ENCODE measurements around the gene NDE1.

The NDE1 gene

DNA sequence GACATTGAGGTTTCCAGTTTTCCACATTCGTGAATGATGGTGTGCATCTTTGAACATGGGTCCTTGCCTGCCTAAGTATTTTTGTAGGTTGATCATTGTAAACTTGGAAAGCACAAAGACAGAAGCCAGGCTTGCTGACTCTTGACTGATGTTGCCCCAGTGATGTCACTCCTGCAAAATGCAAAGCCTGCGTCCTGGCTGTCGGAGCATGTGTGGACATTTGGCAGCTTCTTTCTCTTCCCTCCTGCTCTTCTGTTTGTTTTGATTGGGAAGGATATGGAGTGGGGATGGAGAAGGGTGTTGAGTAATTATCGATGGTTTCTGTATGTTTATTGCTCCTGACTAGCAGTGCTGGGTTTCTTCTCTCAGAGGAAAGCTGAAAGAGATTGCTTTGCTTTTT lies 3.2 kb downstream of the NDE1 start:
- TF ChIP-seq TEAD4 (IDR thresholded peaks at IDR 0.05) = no peak
- no peak for TF ChIP-seq ZBTB7A (IDR thresholded peaks at IDR 0.05; ENCODE audit: low read depth)
- TF ChIP-seq CREB1 (IDR thresholded peaks at IDR 0.05; ENCODE audit: low read depth) = no peak
- no peak for TF ChIP-seq CEBPB (IDR thresholded peaks at IDR 0.05)
- TF ChIP-seq, protein P1, sequence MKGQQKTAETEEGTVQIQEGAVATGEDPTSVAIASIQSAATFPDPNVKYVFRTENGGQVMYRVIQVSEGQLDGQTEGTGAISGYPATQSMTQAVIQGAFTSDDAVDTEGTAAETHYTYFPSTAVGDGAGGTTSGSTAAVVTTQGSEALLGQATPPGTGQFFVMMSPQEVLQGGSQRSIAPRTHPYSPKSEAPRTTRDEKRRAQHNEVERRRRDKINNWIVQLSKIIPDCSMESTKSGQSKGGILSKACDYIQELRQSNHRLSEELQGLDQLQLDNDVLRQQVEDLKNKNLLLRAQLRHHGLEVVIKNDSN (IDR thresholded peaks at IDR 0.05) = no peak
- TF ChIP-seq EP300 (IDR thresholded peaks at IDR 0.05; ENCODE audit: borderline replicate concordance) = no peak
- TF ChIP-seq RAD21 (IDR thresholded peaks at IDR 0.05; ENCODE audit: low read depth) = no peak
- TF ChIP-seq, protein P2, sequence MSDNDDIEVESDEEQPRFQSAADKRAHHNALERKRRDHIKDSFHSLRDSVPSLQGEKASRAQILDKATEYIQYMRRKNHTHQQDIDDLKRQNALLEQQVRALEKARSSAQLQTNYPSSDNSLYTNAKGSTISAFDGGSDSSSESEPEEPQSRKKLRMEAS (IDR thresholded peaks at IDR 0.05) = no peak
- TF ChIP-seq, protein P3, sequence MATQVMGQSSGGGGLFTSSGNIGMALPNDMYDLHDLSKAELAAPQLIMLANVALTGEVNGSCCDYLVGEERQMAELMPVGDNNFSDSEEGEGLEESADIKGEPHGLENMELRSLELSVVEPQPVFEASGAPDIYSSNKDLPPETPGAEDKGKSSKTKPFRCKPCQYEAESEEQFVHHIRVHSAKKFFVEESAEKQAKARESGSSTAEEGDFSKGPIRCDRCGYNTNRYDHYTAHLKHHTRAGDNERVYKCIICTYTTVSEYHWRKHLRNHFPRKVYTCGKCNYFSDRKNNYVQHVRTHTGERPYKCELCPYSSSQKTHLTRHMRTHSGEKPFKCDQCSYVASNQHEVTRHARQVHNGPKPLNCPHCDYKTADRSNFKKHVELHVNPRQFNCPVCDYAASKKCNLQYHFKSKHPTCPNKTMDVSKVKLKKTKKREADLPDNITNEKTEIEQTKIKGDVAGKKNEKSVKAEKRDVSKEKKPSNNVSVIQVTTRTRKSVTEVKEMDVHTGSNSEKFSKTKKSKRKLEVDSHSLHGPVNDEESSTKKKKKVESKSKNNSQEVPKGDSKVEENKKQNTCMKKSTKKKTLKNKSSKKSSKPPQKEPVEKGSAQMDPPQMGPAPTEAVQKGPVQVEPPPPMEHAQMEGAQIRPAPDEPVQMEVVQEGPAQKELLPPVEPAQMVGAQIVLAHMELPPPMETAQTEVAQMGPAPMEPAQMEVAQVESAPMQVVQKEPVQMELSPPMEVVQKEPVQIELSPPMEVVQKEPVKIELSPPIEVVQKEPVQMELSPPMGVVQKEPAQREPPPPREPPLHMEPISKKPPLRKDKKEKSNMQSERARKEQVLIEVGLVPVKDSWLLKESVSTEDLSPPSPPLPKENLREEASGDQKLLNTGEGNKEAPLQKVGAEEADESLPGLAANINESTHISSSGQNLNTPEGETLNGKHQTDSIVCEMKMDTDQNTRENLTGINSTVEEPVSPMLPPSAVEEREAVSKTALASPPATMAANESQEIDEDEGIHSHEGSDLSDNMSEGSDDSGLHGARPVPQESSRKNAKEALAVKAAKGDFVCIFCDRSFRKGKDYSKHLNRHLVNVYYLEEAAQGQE (IDR thresholded peaks at IDR 0.05; ENCODE audit: low read depth) = no peak
- TF ChIP-seq TAF1 (IDR thresholded peaks at IDR 0.05; ENCODE audit: low read depth) = no peak
- no peak for TF ChIP-seq NFIC (IDR thresholded peaks at IDR 0.05)
- no peak for TF ChIP-seq YY1 (IDR thresholded peaks at IDR 0.05; ENCODE audit: low read depth)
- TF ChIP-seq FOXM1 (IDR thresholded peaks at IDR 0.05; ENCODE audit: borderline replicate concordance, low read depth) = no peak
- TF ChIP-seq EGR1 (IDR thresholded peaks at IDR 0.05) = no peak
- TF ChIP-seq TCF12 (IDR thresholded peaks at IDR 0.05; ENCODE audit: low read depth) = no peak

DNA sequence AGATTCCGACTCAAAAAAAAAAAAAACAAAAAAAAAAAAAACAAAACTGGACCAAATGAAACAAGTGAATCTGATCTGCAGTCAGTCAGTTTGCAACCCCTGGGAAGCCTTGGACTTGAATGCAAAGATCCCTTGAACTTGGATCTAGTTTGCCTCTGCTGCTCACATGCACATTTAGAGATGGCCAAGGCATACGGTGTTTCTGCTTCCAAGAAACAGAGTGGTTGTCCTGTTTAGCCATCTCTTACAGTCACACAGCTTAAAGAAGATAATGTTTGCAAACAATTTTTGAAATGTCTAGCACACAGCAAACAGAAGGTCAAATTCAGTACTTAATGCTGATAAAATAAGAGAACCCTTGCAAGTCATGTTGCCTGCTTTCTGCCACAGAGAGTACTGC lies 4.5 kb downstream of the NDE1 start:
- TF ChIP-seq ZBTB7A (IDR thresholded peaks at IDR 0.05; ENCODE audit: low read depth) (no peak), CEBPB (IDR thresholded peaks at IDR 0.05) (no peak), FOXM1 (IDR thresholded peaks at IDR 0.05; ENCODE audit: borderline replicate concordance, low read depth) (no peak), EP300 (IDR thresholded peaks at IDR 0.05; ENCODE audit: borderline replicate concordance) (no peak), NFIC (IDR thresholded peaks at IDR 0.05) (no peak), CREB1 (IDR thresholded peaks at IDR 0.05; ENCODE audit: low read depth) (no peak), RAD21 (IDR thresholded peaks at IDR 0.05; ENCODE audit: low read depth) (no peak), EGR1 (IDR thresholded peaks at IDR 0.05) (no peak), TAF1 (IDR thresholded peaks at IDR 0.05; ENCODE audit: low read depth) (no peak), TCF12 (IDR thresholded peaks at IDR 0.05; ENCODE audit: low read depth) (no peak), TEAD4 (IDR thresholded peaks at IDR 0.05) (no peak), YY1 (IDR thresholded peaks at IDR 0.05; ENCODE audit: low read depth) (no peak)
- TF ChIP-seq, protein P3 (IDR thresholded peaks at IDR 0.05; ENCODE audit: low read depth) = no peak
- TF ChIP-seq, protein P1 (IDR thresholded peaks at IDR 0.05) = no peak
- TF ChIP-seq, protein P2 (IDR thresholded peaks at IDR 0.05) = no peak

DNA sequence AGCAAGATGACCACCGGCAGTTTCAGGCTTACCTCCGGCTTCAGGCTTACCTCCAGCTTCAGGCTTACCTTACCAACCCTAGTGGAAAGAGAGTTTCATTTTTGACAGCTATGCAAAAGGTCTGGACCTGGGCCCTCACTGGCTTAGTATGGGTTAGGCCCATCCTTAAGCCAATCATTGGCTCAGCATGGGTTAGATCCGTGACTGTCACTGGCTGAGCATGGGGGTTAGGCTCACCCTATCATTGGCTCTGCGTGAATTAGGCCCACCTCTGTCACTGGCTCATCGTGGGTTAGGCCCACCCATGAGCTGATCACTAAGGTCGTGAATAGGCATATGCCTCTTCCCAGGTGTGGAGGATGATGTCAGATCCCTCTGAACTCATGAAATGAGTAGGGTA lies 8.1 kb downstream of the NDE1 start:
- TF ChIP-seq, protein P2 (IDR thresholded peaks at IDR 0.05) = no peak
- no peak for TF ChIP-seq TAF1 (IDR thresholded peaks at IDR 0.05; ENCODE audit: low read depth)
- TF ChIP-seq, protein P1 (IDR thresholded peaks at IDR 0.05) = no peak
- TF ChIP-seq CREB1 (IDR thresholded peaks at IDR 0.05; ENCODE audit: low read depth) = no peak
- TF ChIP-seq ZBTB7A (IDR thresholded peaks at IDR 0.05; ENCODE audit: low read depth) = no peak
- TF ChIP-seq FOXM1 (IDR thresholded peaks at IDR 0.05; ENCODE audit: borderline replicate concordance, low read depth) = no peak
- TF ChIP-seq CEBPB (IDR thresholded peaks at IDR 0.05) = no peak
- TF ChIP-seq TCF12 (IDR thresholded peaks at IDR 0.05; ENCODE audit: low read depth) = no peak
- no peak for TF ChIP-seq EP300 (IDR thresholded peaks at IDR 0.05; ENCODE audit: borderline replicate concordance)
- no peak for TF ChIP-seq EGR1 (IDR thresholded peaks at IDR 0.05)
- TF ChIP-seq RAD21 (IDR thresholded peaks at IDR 0.05; ENCODE audit: low read depth) = no peak
- TF ChIP-seq, protein P3 (IDR thresholded peaks at IDR 0.05; ENCODE audit: low read depth) = no peak
- no peak for TF ChIP-seq TEAD4 (IDR thresholded peaks at IDR 0.05)
- TF ChIP-seq NFIC (IDR thresholded peaks at IDR 0.05) = no peak
